ENCODE results near the gene SFT2D1.
A peak's percentile ranks its signal among the peaks of the same experiment; 100 is the strongest.

The SFT2D1 gene

DNA sequence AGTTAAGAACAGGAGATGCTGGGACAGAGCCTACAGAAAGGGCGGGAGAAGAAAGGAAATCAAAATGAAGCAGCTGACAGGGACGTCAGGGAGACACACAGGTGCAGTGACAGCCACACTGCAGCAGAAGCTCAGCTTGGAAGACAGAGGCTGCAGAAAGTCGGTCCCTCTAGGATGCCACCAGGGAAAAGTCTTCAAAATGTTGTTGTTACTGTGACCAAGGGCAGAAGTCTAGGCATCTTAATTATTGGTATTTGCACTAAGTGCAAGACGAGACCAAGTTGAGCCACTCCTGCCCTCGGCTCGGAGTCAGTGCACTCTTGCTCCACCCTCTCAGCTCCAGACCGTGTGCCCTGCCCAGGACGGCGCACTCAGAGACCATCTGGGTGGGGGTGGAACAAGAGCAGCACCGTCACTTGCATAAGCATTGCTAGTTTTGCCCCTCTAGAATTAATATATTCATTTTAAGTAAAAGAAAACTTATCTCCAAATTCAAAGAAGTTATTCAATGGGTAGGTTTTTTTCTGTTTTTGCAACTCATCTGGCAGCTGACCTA is 36.7 kb downstream of the SFT2D1 start:
- peak; percentile 46 for DNase-seq

DNA sequence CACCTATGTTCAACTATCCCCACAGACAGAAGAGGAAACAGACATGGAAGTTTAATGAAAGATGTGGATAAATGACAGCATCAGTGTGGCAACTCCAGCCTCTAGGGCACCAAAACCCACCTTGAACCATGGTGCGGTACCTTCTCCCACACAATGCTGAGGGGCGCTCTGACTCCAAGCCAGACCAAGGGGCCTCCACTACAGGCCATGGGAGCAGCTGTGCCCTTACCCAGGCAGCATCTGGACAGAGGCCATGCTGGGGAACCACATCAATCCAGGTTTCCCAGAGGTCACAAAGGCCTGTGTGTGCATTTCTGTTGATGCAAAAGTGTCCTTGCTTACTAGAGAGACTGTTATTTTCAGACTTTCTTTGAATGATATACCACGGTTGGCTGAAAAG is 38.2 kb downstream of the SFT2D1 start:
- DNase-seq = no peak

DNA sequence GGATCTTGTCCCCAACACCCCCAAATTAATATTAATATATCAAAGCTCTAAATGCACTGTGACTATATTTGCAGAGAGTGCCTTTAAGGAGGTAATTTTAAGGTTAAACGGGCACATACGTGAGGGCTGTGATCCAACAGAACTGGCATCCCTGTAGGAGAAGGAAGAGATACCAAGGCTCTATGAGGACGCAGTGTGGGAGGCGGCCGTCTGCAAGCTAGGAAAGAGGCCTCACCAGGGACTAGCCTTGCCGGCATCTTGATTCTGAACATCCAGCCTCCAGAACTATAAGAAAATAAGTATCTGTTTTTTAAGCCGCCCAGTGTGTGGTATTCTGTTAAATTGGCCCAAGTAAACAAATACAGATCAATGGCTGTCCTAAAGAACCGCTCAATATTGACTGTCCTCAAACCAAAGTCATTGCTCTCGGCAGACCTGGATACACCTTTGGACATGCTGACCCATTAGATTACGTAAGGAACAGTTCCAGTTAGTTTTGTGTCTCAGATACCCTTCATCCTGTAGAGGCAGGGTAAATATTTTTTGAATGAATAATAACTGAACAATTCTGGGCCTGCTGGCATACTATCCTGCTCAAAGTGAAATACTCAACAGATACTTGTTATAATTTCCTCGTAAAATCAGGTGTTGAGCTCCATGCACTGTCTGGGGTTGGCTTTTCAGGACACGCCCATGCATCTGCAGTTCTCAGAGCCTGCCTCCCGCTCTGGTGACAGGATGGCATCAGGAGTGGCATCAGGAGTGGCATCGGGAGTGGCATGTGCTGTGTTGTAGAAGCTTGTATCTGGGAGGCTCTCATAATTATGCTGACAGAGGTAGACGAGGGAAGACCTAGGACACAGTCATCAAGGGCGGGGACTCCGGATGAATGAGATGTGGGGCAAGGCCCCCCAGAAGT is 40.5 kb downstream of the SFT2D1 start:
- no peak for DNase-seq

DNA sequence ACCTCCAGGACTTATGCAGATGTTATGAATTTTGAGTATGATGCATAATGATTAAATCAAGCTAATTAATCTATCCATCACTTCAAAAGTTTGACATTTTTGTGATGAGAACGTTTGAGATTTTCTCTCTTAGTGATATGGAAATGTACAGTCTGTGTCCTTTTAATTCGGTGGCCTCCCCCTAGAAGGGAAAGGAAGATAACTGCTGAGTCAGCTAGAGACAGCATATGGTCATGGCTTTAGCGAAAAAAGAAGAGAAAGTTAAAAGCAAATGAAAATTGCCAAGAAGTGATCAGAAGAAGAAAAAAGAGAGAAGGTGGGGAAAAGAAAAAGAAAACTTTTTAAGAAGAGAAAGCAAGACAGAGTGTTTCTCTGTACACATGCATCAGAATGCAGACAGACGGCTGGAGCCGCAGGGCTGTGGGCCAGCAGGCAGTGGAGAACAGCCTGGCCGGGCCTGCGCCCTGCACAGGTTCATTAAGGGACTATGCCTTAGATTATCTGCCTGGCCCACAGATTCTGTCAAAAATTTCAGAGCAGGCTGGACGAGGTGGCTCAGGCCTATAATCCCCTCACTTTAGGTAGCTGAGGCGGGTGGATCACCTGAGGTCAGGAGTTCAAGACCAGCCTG is 41.9 kb downstream of the SFT2D1 start:
- DNase-seq = no peak

DNA sequence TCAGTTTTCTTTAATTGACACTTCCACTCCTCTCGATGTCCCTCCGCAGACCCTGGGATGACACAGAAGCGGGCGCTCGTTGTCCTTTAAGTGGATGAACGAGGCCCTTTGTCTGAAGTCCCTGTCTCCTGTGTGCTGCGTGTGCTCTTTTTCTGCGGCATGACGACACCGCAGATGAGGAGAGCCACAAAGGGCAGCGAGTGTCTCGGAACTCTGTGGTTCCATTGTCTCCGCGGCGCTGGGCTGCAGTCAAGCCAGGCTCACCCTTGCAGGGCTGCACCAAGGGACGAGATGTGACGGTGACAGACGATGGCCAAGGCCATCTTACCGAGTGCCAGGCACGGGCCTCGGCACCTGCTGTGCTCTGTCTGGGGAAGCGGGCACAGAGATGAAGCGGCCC is 44.7 kb downstream of the SFT2D1 start:
- no peak for DNase-seq

DNA sequence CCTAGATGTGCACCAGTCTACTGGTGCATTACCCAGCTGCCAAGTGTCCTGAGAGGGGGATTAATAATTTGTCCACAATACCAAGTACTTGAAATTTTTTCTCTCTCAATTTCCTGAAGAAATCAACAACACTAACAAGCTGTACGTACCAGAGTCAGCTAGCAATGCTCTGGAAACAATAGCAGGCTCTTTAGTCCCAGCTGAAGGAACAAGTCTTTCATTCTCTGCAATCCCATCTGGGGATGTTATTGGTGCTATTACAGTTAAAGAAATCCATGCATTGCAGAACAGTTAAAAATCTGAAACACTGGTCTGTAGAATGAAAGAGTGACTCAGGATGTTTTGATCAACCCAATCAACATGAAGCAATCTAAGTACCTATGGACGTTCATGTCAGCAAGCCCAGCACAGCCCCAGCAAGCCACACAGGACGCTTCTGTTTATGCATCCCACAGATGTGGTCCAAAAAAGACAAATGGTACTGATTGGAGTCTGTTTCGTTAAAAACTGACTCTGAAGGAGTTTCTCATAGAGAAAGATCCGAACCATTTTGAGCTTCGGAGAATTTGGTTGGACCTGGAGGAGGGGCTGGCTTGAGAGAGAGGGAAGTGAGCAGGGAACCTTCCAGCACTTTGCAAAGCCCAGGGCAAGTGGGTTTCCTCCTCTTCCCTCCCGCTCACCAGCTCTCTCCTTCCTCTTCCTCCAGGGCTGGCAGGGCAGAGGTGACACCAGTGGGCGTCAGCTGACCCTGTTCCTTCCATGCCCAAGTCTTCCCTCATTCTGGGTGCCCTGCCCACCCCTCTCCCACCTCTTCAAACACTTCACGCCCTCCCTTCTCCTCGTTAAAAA is 46.1 kb downstream of the SFT2D1 start:
- no peak for DNase-seq

DNA sequence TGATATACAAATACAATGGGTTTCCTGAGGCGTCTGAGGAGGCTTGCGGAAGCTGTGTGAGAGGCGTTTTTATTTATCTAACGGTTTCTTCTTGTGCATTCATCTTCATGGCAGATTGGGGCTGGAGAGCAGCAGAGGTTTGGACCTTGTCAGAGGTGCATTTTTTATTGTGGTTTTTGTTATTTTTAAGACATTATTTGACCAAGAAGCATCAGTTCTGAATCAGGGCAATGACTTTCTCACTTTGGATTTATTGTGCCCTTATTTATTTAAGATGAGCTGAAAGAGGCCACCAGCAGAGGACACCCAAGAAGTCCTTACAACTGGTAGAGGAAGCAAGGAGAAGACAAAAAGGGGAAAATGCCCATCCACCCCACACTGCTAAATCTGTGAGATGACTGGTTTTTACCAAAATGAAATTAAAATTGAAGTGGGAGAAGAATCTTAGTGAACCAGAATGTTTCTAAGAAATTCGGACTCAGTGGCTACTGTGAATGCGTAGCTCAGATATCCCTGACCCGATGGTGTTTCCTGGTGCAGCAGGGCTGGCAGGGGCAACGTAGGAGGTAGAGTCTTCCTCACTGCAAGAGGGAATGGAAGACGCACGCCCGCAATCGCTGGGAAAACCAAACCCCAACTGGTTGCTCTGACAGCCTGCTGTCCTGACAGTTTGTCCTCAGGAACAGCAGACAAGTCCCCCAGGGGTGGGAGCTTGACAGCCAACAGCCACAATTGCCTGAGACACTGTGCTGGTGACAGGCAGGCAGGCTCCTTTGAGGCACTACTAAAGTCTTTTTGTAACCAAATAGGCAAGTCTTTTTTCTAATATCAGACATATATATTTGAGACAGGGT is 48.4 kb downstream of the SFT2D1 start:
- DNase-seq = no peak

DNA sequence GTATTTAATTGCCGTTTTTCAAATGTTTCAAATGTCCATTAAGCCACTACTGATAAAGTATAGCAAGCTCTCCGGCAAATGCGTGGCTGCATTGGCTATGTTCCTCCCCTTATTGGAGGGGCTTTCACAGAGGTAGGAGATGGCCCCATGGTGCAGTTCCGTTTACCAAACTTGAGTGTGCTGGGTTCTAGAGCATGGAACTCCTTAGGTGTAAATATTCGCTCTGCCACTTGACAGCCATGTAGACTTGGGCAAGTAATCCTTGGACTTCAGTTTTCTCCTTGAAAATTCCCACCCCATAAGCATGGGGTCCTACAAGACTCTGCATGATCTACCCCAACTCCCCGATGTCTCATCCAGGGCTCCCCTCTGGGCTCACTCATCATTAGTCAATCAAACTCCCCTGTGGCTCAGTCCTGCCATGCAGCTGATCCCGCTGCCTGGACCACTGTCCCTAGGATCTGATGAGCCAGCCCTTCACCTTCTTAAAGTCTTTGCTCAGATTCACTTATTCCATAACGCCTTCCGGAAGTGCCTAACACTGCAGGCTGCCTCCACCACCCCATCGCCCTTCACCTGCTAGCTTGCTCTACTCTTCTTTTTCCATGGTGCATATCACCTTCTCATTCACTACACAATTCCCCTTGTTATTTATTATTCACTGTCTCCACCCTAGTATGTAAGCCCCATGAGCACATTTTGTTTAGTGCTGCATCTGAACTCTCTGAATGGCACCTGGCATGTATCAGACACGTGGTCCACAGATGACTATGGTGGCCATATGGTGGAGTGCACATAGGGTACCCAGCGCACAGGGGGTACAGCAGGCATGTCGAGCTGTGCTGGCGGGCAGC is 52.9 kb downstream of the SFT2D1 start:
- DNase-seq = no peak

DNA sequence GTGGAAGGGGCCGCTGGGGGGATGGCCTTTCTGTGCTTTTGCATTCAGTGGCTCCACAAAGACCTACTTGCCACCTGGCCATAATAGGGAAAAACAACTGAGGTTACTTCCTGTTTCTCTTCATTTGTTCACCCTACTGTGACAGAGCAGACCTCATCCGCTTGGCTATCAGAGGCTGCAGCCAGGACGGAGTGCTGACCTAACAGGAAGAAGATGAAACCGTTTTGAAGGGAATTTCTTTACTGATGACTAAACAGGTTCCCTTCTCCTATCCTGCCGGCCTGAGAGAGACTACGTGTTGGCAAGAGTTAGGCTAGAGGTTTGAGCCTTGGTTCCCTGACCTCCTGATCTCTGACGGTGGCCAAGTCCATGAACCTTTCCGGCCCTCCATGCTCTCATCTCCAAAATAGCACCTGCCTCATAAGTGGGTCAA is 55.5 kb downstream of the SFT2D1 start:
- no peak for DNase-seq

DNA sequence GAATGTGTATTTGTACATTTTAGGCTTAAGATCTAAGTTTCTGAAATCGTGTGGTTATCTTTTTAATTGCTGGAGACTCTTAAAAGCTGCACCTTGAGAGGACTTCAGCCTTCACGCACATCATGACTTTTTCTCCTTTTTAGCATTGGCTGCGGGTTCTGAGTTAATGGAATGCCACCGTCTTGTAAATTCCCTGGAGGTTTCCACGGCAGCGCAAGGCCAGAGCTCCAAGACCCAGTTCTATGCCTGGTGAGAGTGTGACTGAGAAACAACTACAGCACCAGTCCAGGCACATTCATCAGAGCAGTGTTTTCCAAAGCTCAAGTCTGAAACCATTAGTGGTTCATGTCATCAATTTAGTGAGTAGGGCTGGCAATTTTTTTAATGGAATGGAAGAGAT is 57.1 kb downstream of the SFT2D1 start:
- DNase-seq = no peak

DNA sequence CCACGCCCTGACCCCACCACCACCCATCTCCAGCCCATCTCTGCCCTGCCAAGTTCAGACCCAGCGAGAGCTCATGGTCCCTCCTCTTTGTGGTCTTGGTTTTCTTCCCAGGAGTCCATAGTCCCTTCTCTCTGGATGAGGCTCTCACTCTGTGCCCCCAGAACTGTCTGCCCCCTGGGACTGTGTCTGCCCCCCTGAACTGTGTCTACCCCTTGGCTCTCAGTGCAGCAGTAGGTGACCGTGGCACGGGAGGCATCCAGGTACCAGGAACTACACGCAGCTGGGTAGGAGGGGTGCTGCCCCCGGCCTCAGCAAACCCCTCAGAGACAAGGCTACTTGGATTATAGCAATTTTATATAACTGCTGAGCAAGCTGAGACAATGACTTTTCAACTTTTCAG is 57.7 kb downstream of the SFT2D1 start:
- DNase-seq = no peak

DNA sequence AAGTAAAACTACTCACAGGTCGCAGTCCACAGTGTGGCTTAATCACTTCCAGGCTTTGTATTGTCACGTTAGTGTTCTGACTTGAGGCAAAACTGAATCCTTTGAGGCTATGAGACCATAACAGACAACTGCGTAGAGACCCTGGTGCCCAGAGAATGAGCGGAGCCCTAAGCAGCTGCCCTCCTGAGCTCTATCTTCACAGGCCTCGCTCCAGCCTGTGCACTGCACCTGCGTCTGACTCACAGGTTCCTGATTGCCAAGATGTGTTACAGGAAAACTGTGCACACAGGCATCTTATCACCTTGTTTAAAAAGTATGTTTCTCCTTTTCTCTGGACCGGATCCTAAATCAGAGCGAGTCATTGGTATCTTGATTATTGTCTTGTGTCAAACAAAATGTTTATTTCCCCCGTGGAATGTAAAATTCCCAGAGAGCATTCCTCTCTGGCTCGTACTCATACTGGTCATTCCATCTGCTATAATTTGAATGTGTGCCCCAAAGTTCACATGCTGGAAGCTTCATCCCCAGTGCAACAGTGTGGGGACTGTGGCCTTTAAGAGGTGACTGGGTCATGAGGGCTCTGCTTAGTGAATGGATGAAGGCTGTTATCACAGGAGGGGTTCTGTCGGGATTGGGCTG is 59.8 kb downstream of the SFT2D1 start:
- no peak for DNase-seq

DNA sequence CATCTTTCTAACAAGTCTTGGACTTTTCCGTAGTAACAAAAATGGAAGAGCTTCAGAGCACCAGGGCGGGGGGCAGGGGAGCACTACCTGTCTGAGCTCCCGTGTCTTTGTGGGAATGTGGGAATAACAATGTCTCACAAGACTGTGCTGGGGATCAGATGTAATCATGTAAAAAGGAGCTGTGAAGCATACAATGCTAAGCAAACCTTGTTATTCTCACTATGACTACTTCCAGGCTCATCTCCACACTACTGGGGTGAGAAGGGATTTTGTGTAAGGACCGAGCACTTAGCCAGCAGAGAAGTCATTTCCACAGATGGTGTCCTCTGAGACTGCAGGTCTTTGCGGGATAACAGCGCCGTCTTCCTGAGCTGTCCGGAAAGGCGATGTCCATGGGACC is 61.2 kb downstream of the SFT2D1 start:
- no peak for DNase-seq

DNA sequence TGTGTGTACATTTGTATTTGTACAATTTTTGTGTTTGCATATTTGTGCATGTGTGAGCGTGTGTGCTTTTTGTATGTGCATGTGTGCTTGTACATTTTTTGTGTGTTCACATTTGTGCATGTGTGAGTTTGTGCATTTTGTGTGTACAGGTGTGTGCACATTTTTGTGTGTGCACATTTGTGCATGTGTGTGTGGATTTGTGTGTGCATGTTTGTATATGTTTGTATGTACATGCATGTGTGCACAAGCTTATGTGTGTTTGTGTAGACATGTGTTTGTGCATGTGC is 63.0 kb downstream of the SFT2D1 start:
- DNase-seq = no peak

DNA sequence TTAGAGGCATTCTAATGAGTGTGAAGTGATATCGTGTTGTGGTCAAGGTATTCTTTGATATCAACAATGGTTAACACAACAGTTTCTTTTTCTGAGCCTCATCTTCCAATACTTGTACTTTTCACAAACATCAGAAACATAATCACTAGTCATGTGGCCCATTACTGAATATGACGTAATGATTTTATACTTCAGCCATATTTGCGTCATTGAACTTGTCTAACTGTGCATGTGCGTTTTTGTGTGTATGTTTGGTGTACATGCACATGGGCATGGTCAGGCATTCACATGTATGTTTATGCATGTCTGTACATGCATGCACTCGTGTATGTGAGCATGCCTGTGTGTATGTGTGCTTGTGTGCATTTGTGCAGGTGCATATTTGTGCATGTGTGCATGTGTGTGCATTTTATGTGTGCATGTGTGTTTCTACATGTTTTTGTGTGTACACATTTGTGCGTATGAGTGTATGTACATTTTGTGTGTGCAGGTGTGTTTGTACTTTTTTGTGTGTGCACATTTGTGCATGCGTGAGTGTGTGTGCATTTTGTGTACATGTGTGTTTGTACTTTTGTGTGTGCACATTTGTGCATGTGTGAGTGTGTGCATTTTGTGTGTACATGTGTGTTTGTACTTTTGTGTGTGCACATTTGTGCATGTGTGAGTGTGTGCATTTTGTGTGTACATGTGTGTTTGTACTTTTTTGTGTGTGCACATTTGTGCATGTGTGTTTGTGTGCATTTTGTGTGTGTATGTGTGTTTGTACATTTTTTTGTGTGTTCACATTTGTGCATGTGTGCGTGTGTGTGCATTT is 63.6 kb downstream of the SFT2D1 start:
- DNase-seq = no peak

DNA sequence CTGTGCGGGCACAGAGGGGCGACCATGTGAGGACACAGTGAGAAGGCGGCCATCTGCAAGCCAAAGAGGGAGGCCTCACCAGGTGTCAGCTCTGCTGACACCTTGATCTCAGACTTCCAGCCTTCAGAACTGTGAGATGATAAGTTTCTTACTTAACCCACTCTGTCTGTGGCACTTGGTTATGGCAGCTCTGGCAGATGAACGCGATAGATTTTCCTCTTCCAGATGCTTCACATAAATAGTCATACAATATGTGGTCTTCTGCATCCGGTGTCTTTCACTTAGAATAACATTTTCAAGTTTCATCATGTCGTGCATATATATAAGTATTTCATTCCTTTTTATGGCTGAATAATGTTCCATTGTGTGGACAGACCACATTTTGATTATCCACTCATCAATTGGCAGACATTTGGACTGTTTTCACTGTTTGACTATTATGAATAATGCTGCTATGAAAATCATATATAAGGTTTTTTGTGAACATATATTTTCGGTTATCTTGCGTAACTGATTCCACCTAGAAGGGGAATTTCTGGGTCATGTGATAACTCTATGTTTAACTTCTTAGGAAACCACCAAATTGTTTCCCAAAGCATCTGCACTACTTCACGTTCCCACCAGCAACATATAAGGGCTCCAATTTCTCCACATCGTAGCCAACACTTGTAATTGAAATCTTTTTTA is 64.3 kb downstream of the SFT2D1 start:
- no peak for DNase-seq

DNA sequence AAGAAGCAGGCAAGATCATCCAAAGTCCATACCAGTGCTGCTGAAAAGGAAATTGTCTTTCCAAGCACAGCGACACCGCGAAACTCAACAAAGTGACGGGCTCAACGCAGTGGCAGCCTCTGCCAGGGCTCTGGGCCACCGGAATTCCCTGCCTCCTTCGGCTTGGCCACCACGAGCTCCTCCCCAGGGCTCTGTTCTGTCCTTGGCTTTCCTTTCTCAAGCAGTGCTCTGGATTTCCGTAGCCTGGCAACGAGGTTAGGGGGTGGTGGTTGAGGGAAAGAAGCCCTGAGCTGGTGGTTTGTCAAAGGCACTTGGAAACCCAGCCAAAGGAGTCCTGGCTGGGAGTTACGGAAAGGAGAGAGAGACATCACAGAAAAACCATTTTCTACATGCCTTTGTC is 65.3 kb downstream of the SFT2D1 start:
- no peak for DNase-seq

DNA sequence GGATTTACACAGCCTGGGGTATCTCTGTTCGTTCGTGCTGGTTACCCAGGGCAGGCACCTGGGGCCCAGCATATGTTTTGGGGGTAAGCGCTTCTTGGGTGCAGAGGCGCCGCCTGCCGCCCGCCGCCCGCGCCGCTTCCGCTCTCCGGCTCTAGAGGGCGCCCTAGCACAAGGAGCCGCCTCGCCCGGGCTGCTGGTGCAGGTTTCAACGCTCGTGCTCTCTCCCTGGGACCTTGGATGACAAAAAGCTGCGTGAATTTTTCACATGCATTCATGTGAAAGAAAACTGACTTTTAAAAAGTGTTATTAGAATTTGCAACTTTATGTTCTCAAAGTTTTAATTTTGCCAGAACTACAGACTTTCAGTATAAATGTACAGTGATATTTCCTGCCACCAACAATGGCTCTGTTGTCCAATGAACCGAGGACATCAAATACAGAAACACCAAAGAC is 66.6 kb downstream of the SFT2D1 start:
- DNase-seq = peak; percentile 28

DNA sequence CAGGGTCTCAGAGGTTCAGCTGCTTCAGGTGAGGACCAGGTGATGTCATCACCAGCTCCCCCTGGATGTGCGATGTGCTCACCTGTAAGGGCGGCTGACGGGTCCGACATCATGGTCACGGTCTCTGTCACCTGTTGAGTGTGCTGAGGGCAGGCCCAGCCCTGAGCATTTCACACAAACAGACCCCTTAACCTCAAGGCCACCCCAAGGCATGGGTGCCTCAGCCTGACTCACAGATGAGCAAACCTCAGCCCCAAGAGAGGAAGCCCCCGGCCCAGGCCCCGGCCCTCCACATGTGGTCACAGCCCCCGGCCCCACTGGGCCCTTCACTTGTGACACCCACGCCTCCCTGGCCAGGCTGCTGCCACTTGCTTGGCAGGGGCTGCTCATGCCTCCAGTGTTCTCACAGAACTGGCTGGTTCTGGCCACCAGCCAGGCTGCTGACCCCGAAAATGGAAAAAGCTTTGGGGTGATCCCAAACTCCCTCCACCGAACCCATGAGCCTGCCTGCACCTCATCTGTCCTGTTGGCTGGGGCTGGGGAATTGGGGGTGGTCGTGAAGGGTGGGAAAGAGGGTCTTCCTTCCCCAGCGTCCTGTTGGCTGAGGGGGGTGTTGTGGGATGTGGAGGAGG is 67.5 kb downstream of the SFT2D1 start:
- DNase-seq = no peak

Measured in NCI-H510A treated with DMSO at 0.1 percent for 48 hours (cell line).